Tibial nerve (tissue), 3 donors: ENCODE measurements around the gene GNG7.

Experiments
- CTCF ChIP-seq, 5 experiments: fragments of 200-600 bp in 3 of 5; fragments of 450-650 bp in 2 of 5; sonication (generic) in 3 of 5; IDR thresholded peaks; one replicate each; pipeline ENCODE4 v1.5.1; 2016 to 2019; ENCODE audit warnings: antibody characterized with exemption in 5 of 5, mild to moderate bottlenecking in 3 of 5, moderate library complexity in 2 of 5
- POLR2A ChIP-seq, 2 donors: fragments of 450-650 bp; IDR thresholded peaks; one replicate each; pipeline ENCODE4 v1.6.1; 2017; ENCODE audit warnings: antibody characterized with exemption in 2 of 2, mild to moderate bottlenecking in 2 of 2, moderate library complexity in 2 of 2

GRCh38 chr19:2587001-2587719 lies 115.3 kb downstream of the GNG7 start:
- no peak for TF ChIP-seq CTCF (IDR thresholded peaks at IDR 0.05)
- TF ChIP-seq POLR2A (IDR thresholded peaks at IDR 0.05): no peak
